GM12873 (cell line): ENCODE measurements around the gene S1PR3.

Experiments used
- TF ChIP-seq, protein P1 (sequence below): IDR thresholded peaks from 2 replicates; pipeline ENCODE4 v1.5.1; 2012; ENCODE audit warnings: low read depth, mild to moderate bottlenecking, moderate library complexity, low read length, control low read depth; ENCODE audit not compliant: insufficient read depth; ENCODE audit errors: missing control alignments

The S1PR3 gene

DNA sequence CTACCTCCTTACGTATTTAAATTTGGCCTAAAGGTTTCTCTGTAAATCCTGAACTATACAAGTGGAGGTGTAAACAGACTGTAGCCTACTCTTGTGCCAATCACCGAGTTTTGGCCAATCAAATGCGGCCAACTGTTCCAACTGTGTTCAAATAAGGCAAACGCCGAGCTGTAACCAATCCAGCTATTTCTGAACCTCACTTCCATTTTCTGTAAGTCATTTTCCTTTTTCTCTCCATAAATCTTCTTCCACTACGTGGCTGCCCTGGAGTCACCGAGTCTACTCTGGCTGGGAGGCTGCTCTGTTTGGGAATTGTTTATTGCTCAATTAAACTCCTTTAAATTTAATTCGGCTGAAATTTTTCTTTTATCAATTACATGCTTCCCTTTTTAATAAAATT, 58.4 kb downstream of the S1PR3 start:
- TF ChIP-seq, protein P1, sequence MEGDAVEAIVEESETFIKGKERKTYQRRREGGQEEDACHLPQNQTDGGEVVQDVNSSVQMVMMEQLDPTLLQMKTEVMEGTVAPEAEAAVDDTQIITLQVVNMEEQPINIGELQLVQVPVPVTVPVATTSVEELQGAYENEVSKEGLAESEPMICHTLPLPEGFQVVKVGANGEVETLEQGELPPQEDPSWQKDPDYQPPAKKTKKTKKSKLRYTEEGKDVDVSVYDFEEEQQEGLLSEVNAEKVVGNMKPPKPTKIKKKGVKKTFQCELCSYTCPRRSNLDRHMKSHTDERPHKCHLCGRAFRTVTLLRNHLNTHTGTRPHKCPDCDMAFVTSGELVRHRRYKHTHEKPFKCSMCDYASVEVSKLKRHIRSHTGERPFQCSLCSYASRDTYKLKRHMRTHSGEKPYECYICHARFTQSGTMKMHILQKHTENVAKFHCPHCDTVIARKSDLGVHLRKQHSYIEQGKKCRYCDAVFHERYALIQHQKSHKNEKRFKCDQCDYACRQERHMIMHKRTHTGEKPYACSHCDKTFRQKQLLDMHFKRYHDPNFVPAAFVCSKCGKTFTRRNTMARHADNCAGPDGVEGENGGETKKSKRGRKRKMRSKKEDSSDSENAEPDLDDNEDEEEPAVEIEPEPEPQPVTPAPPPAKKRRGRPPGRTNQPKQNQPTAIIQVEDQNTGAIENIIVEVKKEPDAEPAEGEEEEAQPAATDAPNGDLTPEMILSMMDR = no peak

DNA sequence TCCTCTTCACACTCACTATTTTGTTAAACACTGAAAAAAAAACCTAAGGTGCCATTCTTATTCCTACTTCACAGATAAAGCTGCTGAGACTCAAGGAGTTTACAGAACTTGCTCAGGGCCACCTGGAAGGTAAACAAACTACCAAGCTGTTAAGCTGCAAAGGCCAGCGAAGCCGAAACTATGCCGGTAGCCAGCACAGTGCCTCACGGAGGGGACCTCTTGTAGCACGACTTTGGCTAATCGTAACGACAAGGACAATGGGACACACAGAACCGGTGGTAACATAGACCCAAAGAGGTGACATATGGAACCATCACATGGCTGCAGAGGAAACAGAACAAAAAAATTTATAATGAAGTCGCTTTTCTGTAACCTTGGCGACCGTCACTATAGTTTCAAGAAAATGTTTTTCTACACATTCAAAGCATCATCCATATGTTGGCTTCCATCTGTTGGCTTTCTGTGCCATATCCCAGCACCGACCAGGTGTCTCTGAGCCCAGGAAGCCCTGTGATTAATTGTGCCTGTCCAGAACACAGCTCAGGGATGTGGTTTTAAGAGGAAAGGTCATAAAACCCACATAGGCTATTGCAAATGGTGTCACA, 60.3 kb downstream of the S1PR3 start:
- TF ChIP-seq, protein P1 = no peak

DNA sequence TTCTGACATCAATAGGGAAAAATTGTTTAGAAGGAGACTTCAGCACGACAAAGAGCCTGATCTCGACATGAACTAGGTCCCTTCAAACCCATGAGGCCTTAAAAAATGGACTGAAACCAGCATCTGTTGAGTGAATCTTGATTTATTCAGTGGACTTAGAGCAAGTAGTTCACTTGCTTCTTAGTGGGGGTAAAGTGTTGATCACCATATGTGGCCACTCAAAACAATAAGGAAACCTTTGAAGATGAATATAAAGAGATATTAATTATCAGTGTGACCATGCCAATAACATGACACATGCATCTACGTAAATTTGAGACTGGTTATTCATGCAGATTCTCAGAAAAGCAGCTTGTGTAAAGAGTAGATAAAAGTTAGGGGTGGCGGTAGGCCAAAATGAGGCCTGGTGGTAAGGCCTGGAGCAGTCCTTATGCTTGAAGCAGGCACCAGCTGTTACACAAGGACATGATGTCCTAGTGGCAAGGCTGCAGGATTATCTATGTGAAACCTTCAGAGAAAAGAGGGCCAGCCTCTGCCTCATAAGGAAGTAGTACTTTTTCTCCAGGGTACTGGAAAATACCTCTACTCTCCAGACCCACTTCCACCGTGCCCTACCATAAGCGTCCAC, 61.3 kb downstream of the S1PR3 start:
- TF ChIP-seq, protein P1 = no peak

DNA sequence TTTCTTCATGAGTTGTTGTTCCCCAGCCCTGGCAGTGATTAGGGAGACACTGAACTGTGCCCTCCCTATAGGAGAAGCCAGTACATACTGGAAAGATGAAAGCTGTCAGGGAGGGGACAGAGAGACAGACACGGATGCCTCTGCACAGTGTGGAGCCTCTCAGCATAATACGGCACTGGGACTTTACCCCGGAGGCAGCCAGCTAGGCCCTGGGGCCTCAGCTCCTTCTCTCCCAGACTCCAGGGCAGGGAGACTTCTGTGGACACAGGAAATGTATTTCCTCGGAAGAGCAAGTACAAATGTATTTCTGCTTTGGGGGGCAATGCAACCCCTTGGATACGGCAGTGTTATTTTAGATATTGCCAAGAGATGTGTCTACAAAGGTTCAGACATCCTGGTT, 62.0 kb downstream of the S1PR3 start:
- TF ChIP-seq, protein P1 = no peak
